ENCODE data around the gene MYBPC1.

MYBPC1 gene

DNA sequence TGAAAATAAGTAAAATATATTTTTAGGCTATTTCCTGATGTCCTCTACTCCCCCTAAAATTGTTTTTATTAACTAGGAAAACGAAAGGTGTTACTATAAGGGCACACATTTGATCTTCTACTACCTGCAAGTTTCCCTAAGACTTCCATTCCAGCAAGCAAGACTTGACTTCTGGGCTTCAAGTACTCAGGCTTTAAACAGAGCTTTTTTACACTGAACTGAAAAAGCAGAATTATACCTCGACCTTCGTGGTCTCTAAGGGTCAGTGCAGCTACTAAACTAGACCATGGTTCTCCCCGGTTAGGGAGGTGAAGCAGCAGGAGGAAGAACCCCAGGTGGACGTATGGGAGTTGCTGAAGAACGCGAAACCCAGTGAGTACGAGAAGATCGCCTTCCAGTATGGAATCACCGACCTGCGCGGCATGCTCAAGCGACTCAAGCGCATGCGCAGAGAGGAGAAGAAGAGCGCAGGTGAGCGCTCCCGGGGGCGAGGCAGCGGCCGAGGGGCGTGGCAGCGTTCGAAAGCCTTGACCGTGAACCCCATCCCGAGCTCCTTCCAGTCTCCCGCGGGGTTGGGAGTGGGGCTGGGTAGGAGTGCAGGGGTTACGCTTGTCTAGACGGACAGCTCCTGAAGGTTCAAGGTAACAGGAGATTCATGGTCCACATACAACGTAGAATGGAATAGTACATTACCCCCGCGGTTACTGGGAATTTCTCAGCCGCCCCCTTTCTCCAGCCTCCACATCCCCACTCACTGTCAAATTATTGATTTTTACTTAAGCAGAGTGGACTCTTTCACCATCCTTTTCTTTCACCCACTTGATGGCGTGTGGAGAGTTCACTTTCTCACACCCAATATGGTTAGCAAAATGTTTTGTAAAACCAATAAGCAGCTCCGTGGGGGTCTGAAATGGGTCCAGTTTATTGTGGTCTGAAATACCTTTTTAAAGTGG, 47.6 kb downstream of the MYBPC1 start:
- no peak overlapping the region for H3K4me2 ChIP-seq (ENCODE audit: low read depth, low read length, poor library complexity, severe bottlenecking)
- no peaks in the 10 kb centered on the region for H3K27me3 ChIP-seq (ENCODE audit: insufficient read depth, low read length, poor library complexity, severe bottlenecking)
- TF ChIP-seq, protein P1, sequence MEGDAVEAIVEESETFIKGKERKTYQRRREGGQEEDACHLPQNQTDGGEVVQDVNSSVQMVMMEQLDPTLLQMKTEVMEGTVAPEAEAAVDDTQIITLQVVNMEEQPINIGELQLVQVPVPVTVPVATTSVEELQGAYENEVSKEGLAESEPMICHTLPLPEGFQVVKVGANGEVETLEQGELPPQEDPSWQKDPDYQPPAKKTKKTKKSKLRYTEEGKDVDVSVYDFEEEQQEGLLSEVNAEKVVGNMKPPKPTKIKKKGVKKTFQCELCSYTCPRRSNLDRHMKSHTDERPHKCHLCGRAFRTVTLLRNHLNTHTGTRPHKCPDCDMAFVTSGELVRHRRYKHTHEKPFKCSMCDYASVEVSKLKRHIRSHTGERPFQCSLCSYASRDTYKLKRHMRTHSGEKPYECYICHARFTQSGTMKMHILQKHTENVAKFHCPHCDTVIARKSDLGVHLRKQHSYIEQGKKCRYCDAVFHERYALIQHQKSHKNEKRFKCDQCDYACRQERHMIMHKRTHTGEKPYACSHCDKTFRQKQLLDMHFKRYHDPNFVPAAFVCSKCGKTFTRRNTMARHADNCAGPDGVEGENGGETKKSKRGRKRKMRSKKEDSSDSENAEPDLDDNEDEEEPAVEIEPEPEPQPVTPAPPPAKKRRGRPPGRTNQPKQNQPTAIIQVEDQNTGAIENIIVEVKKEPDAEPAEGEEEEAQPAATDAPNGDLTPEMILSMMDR (conservative IDR thresholded peaks at IDR 0.05; ENCODE audit: low read length) = no peak
- TF ChIP-seq EZH2phosphoT487 (IDR thresholded peaks at IDR 0.05; ENCODE audit: borderline replicate concordance) = no peak
- H3K4me3 ChIP-seq (ENCODE audit: low read length, poor library complexity, severe bottlenecking) = no peak overlapping the region
- no peaks in the 10 kb centered on the region for H3K4me1 ChIP-seq (ENCODE audit: insufficient read depth, low read length, poor library complexity, severe bottlenecking)
- no peaks in the 10 kb centered on the region for H3K79me2 ChIP-seq (ENCODE audit: insufficient read depth, low read length)
- H2AFZ ChIP-seq (ENCODE audit: low read length) = no peak overlapping the region
- no peaks in the 10 kb centered on the region for H3K9me3 ChIP-seq (ENCODE audit: insufficient read depth, low read depth, low read length)
- no peaks in the 10 kb centered on the region for H3F3A ChIP-seq (ENCODE audit: low read depth)
- no peaks in the 10 kb centered on the region for H3K36me3 ChIP-seq (ENCODE audit: insufficient read depth, low read length)
- no peaks in the 10 kb centered on the region for H3K9me2 ChIP-seq (replicated peaks; ENCODE audit: low read depth, low read length)
- H4K20me1 ChIP-seq (ENCODE audit: insufficient read depth, low read length, poor library complexity, severe bottlenecking) = no peaks in the 10 kb centered on the region
- no peak overlapping the region for H3K9ac ChIP-seq (ENCODE audit: low read depth, low read length, poor library complexity, severe bottlenecking)

DNA sequence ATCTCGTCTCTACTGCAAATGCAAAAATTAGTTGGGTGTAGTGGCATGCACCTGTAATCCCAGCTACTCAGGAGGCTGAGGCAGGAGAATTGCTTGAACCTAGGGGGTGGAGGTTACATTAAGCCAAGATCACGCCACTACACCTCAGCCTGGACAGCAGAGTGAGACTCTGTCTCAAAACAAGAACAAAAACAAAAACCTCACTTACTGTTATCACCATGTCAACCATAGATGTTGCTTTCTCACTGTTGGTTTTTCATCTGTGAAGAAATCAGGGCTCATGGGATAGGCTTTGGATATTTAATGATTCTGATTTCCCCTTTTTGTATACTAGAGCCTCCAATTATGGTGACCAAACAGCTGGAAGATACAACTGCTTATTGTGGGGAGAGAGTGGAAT, 52.9 kb downstream of the MYBPC1 start:
- Histone ChIP-seq H3K9ac (ENCODE audit: low read depth, low read length, poor library complexity, severe bottlenecking) (no peak overlapping the region), H3K4me1 (ENCODE audit: insufficient read depth, low read length, poor library complexity, severe bottlenecking) (no peaks in the 10 kb centered on the region), H4K20me1 (ENCODE audit: insufficient read depth, low read length, poor library complexity, severe bottlenecking) (no peaks in the 10 kb centered on the region), H3K4me2 (ENCODE audit: low read depth, low read length, poor library complexity, severe bottlenecking) (no peak overlapping the region), H3K79me2 (ENCODE audit: insufficient read depth, low read length) (no peaks in the 10 kb centered on the region), H3F3A (ENCODE audit: low read depth) (no peaks in the 10 kb centered on the region), H3K4me3 (ENCODE audit: low read length, poor library complexity, severe bottlenecking) (no peak overlapping the region), H2AFZ (ENCODE audit: low read length) (no peak overlapping the region), H3K9me3 (ENCODE audit: insufficient read depth, low read depth, low read length) (no peaks in the 10 kb centered on the region), H3K9me2 (replicated peaks; ENCODE audit: low read depth, low read length) (no peaks in the 10 kb centered on the region), H3K27me3 (ENCODE audit: insufficient read depth, low read length, poor library complexity, severe bottlenecking) (no peaks in the 10 kb centered on the region), H3K36me3 (ENCODE audit: insufficient read depth, low read length) (no peaks in the 10 kb centered on the region)
- TF ChIP-seq, protein P1 (conservative IDR thresholded peaks at IDR 0.05; ENCODE audit: low read length) = no peak
- no peak for TF ChIP-seq EZH2phosphoT487 (IDR thresholded peaks at IDR 0.05; ENCODE audit: borderline replicate concordance)

GRCh38 chr12:101648195-101648594, 53.4 kb downstream of the MYBPC1 start:
- H3K9ac ChIP-seq (ENCODE audit: low read depth, low read length, poor library complexity, severe bottlenecking) = no peak overlapping the region
- H3F3A ChIP-seq (ENCODE audit: low read depth) = no peaks in the 10 kb centered on the region
- no peaks in the 10 kb centered on the region for H3K9me3 ChIP-seq (ENCODE audit: insufficient read depth, low read depth, low read length)
- H2AFZ ChIP-seq (ENCODE audit: low read length) = no peak overlapping the region
- no peaks in the 10 kb centered on the region for H4K20me1 ChIP-seq (ENCODE audit: insufficient read depth, low read length, poor library complexity, severe bottlenecking)
- H3K9me2 ChIP-seq (replicated peaks; ENCODE audit: low read depth, low read length) = no peaks in the 10 kb centered on the region
- no peak overlapping the region for H3K4me3 ChIP-seq (ENCODE audit: low read length, poor library complexity, severe bottlenecking)
- H3K36me3 ChIP-seq (ENCODE audit: insufficient read depth, low read length) = no peaks in the 10 kb centered on the region
- no peak overlapping the region for H3K4me2 ChIP-seq (ENCODE audit: low read depth, low read length, poor library complexity, severe bottlenecking)
- no peaks in the 10 kb centered on the region for H3K27me3 ChIP-seq (ENCODE audit: insufficient read depth, low read length, poor library complexity, severe bottlenecking)
- no peaks in the 10 kb centered on the region for H3K4me1 ChIP-seq (ENCODE audit: insufficient read depth, low read length, poor library complexity, severe bottlenecking)
- H3K79me2 ChIP-seq (ENCODE audit: insufficient read depth, low read length) = no peaks in the 10 kb centered on the region
- no peak for TF ChIP-seq EZH2phosphoT487 (IDR thresholded peaks at IDR 0.05; ENCODE audit: borderline replicate concordance)
- TF ChIP-seq, protein P1 (conservative IDR thresholded peaks at IDR 0.05; ENCODE audit: low read length) = no peak
